DLD1 (cell line): ENCODE measurements around the gene ZNF300.
"Not testable (repeated sequence)": the region's sequence is repeated elsewhere in the genome, so short reads cannot be mapped to it uniquely, and the experiment has no call there.

Experiments used
- in situ Hi-C: cut with HindIII; loops from 2 replicates; pipeline ENCODE4 v1.10.0; 2017; ENCODE audit warnings: low sequenced_read_pairs

The ZNF300 gene

GRCh38 chr5:150904479-150905311 lies at the start of gene ZNF300:
ZNF300 (minus strand) TSS chr5:150904980; CDS start chr5:150903155, 1,825 bp downstream.
- in situ Hi-C loops: no loop called here

- in situ Hi-C loops: no loop called here
Observed at GRCh38 chr5:150948539-150948938, 43.8 kb upstream of the ZNF300 start.

GRCh38 chr5:150946351-150946905 lies 41.6 kb upstream of the ZNF300 start:
- in situ Hi-C loops: no loop called here

- in situ Hi-C loops: no loop called here
Observed at GRCh38 chr5:150945947-150946346, 41.2 kb upstream of the ZNF300 start.

- in situ Hi-C loops: no loop called here
Observed at GRCh38 chr5:150945486-150945885, 40.7 kb upstream of the ZNF300 start.

GRCh38 chr5:150931368-150931965 lies 26.7 kb upstream of the ZNF300 start:
- in situ Hi-C loops: no loop called here

- in situ Hi-C loops: no loop called here
Observed at GRCh38 chr5:150918613-150919012, 13.8 kb upstream of the ZNF300 start.

- in situ Hi-C loops: no loop called here
Observed at GRCh38 chr5:150912312-150912814, 7.6 kb upstream of the ZNF300 start.

GRCh38 chr5:150905312-150905683 lies 518 bp upstream of the ZNF300 start:
- in situ Hi-C loops: no loop called here

GRCh38 chr5:150901446-150901845 lies 3.3 kb downstream of the ZNF300 start:
- in situ Hi-C loops: no loop called here

- in situ Hi-C loops: no loop called here
Observed at GRCh38 chr5:150895431-150896428, 9.1 kb downstream of the ZNF300 start.

- in situ Hi-C loops: no loop called here
Observed at GRCh38 chr5:150879358-150879757, 25.4 kb downstream of the ZNF300 start.

- in situ Hi-C loops: no loop called here
Observed at GRCh38 chr5:150862070-150862469, 42.7 kb downstream of the ZNF300 start.

GRCh38 chr5:150860246-150860821 lies 44.4 kb downstream of the ZNF300 start:
- in situ Hi-C loops: no loop called here

GRCh38 chr5:150856700-150857099 lies 48.1 kb downstream of the ZNF300 start:
- in situ Hi-C loops: not testable (repeated sequence)

GRCh38 chr5:150853561-150853960 lies 51.2 kb downstream of the ZNF300 start:
- in situ Hi-C loops: no loop called here

- in situ Hi-C loops: no loop called here
Observed at GRCh38 chr5:150851039-150851438, 53.7 kb downstream of the ZNF300 start.

- in situ Hi-C loops: no loop called here
Observed at GRCh38 chr5:150848271-150848670, 56.5 kb downstream of the ZNF300 start.

- in situ Hi-C loops: no loop called here
Observed at GRCh38 chr5:150847334-150847695, 57.5 kb downstream of the ZNF300 start.

- in situ Hi-C loops: no loop called here
Observed at GRCh38 chr5:150846654-150847333, 58.0 kb downstream of the ZNF300 start.
